Activated T-helper 2 cell treated with anti-CD3 and anti-CD28 coated beads, Interferon-gamma antibody, Interleukin-2, Interleukin-4, amounts not matched to agents 10 μg/mL and 5 μg/mL and 100 μg/mL, durations not matched to agents 14 hours and 24 hours and 36 hours (primary cell): ENCODE data around the gene UCKL1. TPM values are rescaled to one million over a fixed set of nuclear protein-coding genes. Genes with fewer than 3 reads are reported as not detected.

ENCODE experiments used
- DNase-seq: peaks from one replicate; pipeline ENCODE4 v3.0.0; 2021; ENCODE audit warnings: low spot score
- H3K27ac Mint-ChIP-seq: one replicate; pipeline ENCODE4 v1.8.0; 2021; ENCODE audit warnings: mixed read lengths
- H3K27me3 Mint-ChIP-seq: one replicate; pipeline ENCODE4 v1.8.0; 2021; ENCODE audit warnings: low read depth, mixed read lengths
- H3K36me3 Mint-ChIP-seq: one replicate; pipeline ENCODE4 v1.8.0; 2021; ENCODE audit warnings: low read depth, mixed read lengths
- H3K4me1 Mint-ChIP-seq: one replicate; pipeline ENCODE4 v1.8.0; 2021; ENCODE audit warnings: low read depth, mixed read lengths
- H3K4me3 Mint-ChIP-seq: one replicate; pipeline ENCODE4 v1.8.0; 2021; ENCODE audit warnings: low read depth, mild to moderate bottlenecking, moderate library complexity, mixed read lengths
- H3K9me3 Mint-ChIP-seq: one replicate; pipeline ENCODE4 v1.8.0; 2021; ENCODE audit warnings: mixed read lengths
- intact Hi-C: fragments of 100-400 bp; cut with micrococcal nuclease; formaldehyde crosslinking; loops from one replicate; pipeline ENCODE4 v1.15.1; 2023
- total RNA-seq: library from RNA; stranded (reverse); gene quantifications from 2 replicates; pipeline ENCODE4 v1.2.3, GENCODE V29; 2022

Gene UCKL1
- total RNA-seq, 1 donor from 2014 or later, result 48.7 TPM

DNA sequence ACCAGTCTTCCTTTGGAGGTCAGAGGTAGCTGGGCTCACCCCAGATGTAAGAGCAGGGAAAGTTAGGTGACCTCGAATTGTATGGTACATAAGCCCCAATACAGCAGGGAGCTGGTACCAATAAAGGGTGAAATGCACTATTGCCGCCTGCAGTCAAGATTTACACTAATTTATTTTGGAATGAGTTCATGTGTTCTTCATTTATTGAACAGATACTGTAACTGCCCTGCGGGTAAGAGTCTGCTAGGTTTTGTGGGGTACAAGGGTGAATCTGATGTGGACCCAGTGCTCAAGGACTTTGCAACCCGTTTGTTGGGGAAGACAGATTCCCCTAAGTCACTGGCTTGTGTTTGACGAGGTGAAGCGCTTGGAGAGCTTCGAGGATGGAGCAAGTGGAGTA is 63.8 kb downstream of the UCKL1 start:
- H3K27me3 Mint-ChIP-seq, result no peaks in the 10 kb centered on the region
- H3K9me3 Mint-ChIP-seq, result no peaks in the 10 kb centered on the region
- peaks cover 25% of the 10 kb centered on the region for H3K36me3 Mint-ChIP-seq
- H3K4me3 Mint-ChIP-seq, result no peak overlapping the region
- peaks cover 20% of the 10 kb centered on the region for H3K4me1 Mint-ChIP-seq
- DNase-seq, result no peak
- no peak overlapping the region for H3K27ac Mint-ChIP-seq
- intact Hi-C loops, result loop anchor here (10.0 kb wide), 1 partner anchor 142 kb away; the partner anchor contains the start of gene C20orf204

DNA sequence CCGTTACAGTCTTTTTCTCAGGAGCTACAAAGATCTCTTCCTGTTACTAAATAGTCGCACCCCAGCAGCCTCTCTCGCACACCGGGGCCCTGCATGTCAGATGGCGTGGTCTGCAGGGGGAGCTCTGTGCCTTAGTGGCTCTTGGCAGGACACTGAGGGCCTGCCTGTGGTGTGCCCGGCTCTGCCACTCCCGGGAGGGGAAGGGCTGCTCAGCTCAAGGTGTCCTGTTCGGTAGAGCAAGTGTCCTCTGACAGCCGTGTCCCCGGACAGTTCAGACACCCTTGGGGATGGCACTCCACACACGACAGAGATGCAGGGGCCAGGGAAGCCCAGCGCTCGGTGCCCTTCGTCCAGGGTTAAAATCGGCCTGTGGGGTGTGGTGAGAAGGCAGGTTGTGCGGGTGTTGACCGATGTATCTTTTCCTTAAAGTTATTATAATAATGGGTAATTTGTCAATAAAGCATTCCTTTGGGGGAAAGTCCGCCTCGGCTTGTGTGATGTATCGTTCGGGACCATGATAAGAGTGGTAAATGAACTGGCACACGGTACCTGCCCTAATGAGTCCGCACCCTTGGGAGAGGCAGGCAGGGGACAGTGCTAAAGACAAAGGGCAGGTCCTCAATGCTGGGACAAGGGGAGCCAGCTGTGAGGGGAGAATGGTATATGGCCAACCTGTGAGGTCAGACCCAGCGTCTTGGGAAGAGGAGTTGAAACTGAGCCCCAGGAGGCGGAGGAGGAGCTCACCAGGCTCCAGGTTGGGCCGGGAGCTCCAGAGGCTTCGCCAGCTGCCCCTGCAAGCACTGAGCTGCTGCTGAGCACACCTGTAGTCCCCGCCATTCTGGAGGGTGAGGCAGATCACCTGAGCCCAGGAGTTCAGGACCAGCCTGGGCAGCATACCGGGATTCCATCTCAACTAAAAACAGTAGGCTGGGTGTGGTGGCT is 64.9 kb downstream of the UCKL1 start:
- H3K4me1 Mint-ChIP-seq, result peaks cover 13% of the 10 kb centered on the region
- no peaks in the 10 kb centered on the region for H3K9me3 Mint-ChIP-seq
- no peaks in the 10 kb centered on the region for H3K27me3 Mint-ChIP-seq
- H3K27ac Mint-ChIP-seq, result no peak overlapping the region
- no peak overlapping the region for H3K4me3 Mint-ChIP-seq
- peaks cover 22% of the 10 kb centered on the region for H3K36me3 Mint-ChIP-seq
- intact Hi-C loops, result loop anchor here (10.0 kb wide), 1 partner anchor 143 kb away; the partner anchor contains the start of gene C20orf204
- DNase-seq, result no peak

DNA sequence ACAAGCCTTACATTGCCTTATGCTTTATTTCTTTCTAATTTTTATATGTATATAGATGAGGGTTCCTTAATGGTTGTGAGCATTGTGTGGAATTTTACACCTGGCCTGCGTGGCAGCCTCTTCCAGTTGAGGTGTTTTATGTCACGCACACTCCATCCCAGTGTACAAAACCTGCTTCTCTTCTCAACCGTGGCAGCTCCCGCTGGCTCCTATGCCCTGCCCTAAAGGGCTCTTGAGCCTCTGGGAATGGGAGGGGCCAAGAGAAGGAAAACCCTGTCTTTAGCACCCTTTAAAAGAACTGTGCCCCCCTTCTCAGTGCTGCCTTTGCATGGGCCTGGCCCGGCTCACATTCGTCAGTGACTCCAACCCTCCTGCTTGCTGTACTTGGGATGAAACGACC is 65.6 kb downstream of the UCKL1 start:
- Mint-ChIP-seq H3K36me3 (peaks cover 18% of the 10 kb centered on the region), H3K27me3 (no peaks in the 10 kb centered on the region), H3K9me3 (no peaks in the 10 kb centered on the region), H3K4me1 (peaks cover 6% of the 10 kb centered on the region), H3K4me3 (no peak overlapping the region), H3K27ac (no peak overlapping the region)
- no peak for DNase-seq
- intact Hi-C loops, result loop anchor here (10.0 kb wide), 1 partner anchor 144 kb away; the partner anchor contains the start of gene C20orf204

DNA sequence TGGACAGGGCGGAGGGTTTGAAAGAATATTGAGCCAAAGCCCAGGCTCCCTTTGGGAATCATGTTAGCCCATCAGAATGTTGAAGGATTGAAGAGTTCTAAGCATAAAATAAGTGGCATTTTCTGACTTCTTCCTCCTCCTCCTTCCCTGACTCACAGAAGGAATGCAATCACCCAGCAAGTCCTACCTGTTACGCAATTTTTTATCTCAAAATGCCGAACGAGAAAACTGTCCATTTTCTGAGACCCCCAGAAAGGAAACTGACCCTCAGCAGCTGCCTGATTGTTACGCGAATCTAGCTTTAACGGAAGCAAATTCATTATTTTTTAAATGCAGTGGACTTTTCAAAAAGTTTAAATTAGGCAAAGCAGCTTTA is 66.0 kb downstream of the UCKL1 start:
- peaks cover 17% of the 10 kb centered on the region for H3K36me3 Mint-ChIP-seq
- no peak overlapping the region for H3K27ac Mint-ChIP-seq
- H3K27me3 Mint-ChIP-seq, result no peaks in the 10 kb centered on the region
- intact Hi-C loops, result loop anchor here (10.0 kb wide), 1 partner anchor 145 kb away; the partner anchor contains the start of gene C20orf204
- no peak for DNase-seq
- no peaks in the 10 kb centered on the region for H3K9me3 Mint-ChIP-seq
- H3K4me1 Mint-ChIP-seq, result peaks cover 6% of the 10 kb centered on the region
- H3K4me3 Mint-ChIP-seq, result no peak overlapping the region

Other genes starting within 250 kb of the UCKL1 start
- gene ARFRP1, start 248.4 kb downstream of the UCKL1 start, total RNA-seq, result 59.0 and 59.1 TPM in 2 replicates
- 29.0 and 36.1 TPM in 2 replicates for gene ZGPAT, start 248.4 kb downstream of the UCKL1 start, total RNA-seq
- gene LIME1, start 219.8 kb downstream of the UCKL1 start, total RNA-seq, result 15.7 TPM in 2 replicates
- gene SLC2A4RG, start 216.6 kb downstream of the UCKL1 start, total RNA-seq, result 48.3 and 53.0 TPM in 2 replicates
- 1.1 and 1.9 TPM in 2 replicates for gene ZBTB46, start 125.2 kb downstream of the UCKL1 start, total RNA-seq
- 0.16 TPM in 1 of 2 replicates, not detected in the other for gene ABHD16B, start 94.9 kb downstream of the UCKL1 start, total RNA-seq
- gene TPD52L2, start 91.1 kb downstream of the UCKL1 start, total RNA-seq, result 62.5 and 66.7 TPM in 2 replicates
- 38.1 and 40.0 TPM in 2 replicates for gene DNAJC5, start 61.3 kb downstream of the UCKL1 start, total RNA-seq
- 26.2 and 27.0 TPM in 2 replicates for gene ZNF512B, start 13.5 kb upstream of the UCKL1 start, total RNA-seq
- 23.4 and 25.3 TPM in 2 replicates for gene SAMD10, start 23.2 kb upstream of the UCKL1 start, total RNA-seq
- 68.9 and 70.3 TPM in 2 replicates for gene PRPF6, start 24.7 kb upstream of the UCKL1 start, total RNA-seq
- gene C20orf204, start 79.8 kb upstream of the UCKL1 start, total RNA-seq, result 3.8 and 4.3 TPM in 2 replicates
- gene SOX18, start 93.2 kb upstream of the UCKL1 start, total RNA-seq, result 1.0 and 1.1 TPM in 2 replicates
- 49.0 and 49.9 TPM in 2 replicates for gene TCEA2, start 106.8 kb upstream of the UCKL1 start, total RNA-seq
- gene RGS19, start 123.1 kb upstream of the UCKL1 start, total RNA-seq, result 42.0 and 43.3 TPM in 2 replicates
- gene OPRL1, start 123.7 kb upstream of the UCKL1 start, total RNA-seq, result 0.32 and 0.41 TPM in 2 replicates
- gene LKAAEAR1, start 128.0 kb upstream of the UCKL1 start, total RNA-seq, result 0.21 and 0.25 TPM in 2 replicates
- gene NPBWR2, start 151.1 kb upstream of the UCKL1 start, total RNA-seq, result not detected in 2 replicates
- not detected in 2 replicates for gene MYT1, start 208.0 kb upstream of the UCKL1 start, total RNA-seq